Activated CD4-positive, CD25-positive, alpha-beta regulatory T cell treated with anti-CD3 and anti-CD28 coated beads, Interleukin-2, amount 50 U/mL, for 24 hours (primary cell): ENCODE data around the gene RXRB.
A peak's percentile ranks its signal among the peaks of the same experiment; 100 is the strongest.

Experiments
- ATAC-seq, 2 donors: fragments of 150-1000 bp; cut with Tn5 transposase; one replicate each; pipeline ENCODE4 v1.10.0; 2021; ENCODE audit warnings: mild to moderate bottlenecking in 1 of 2, moderate library complexity in 1 of 2

The RXRB gene

DNA sequence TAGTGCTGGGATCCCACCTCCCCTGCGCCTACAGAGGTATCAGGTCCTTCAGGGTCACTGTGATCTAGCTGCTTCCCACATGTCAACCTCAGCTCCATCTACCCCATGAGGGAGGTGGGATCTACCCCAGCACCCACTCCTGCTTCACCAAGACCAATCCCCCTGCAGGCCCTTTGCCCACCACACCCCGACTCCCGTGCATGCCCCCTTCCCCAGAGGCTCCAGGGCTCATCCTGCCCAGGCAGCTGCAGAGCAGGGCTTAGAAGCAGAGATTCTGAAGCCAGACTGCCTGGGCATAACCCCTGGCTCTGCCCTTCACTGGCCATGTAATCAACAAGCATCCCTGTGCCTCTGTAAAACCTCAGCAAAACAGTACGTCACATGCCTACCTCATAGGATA is 25.7 kb downstream of the RXRB start:
- no peak for ATAC-seq

DNA sequence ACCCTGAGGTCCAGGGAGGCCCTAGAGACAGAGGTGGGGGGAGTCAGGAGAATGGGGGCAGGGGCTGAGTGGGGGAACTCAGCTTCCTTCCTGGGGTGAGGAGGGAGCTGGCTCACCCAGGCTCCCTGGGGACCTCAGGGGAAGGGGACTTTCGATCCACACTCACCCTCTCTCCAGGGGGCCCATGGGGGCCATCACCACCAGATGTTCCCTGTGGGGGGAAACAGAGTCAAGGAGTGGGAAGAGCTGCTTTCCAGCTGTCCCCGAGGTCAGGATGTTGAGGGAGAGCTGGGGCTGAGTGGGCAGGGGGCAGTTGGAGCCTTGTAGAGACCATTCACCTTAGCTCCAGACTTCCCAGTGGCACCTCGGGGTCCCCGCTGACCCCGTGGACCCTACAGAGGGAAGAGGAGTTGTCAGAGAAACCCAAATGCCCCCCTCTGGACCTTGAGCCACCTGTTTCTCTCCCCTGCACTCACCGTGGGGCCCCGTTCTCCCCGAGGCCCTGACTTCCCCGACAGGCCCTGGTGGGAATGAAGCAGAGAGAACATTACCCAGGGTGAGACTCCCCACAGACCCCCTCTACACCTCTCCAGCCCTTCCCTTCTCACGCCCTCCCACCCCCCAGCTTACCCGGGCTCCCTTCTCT is 26.8 kb downstream of the RXRB start:
- ATAC-seq: no peak

DNA sequence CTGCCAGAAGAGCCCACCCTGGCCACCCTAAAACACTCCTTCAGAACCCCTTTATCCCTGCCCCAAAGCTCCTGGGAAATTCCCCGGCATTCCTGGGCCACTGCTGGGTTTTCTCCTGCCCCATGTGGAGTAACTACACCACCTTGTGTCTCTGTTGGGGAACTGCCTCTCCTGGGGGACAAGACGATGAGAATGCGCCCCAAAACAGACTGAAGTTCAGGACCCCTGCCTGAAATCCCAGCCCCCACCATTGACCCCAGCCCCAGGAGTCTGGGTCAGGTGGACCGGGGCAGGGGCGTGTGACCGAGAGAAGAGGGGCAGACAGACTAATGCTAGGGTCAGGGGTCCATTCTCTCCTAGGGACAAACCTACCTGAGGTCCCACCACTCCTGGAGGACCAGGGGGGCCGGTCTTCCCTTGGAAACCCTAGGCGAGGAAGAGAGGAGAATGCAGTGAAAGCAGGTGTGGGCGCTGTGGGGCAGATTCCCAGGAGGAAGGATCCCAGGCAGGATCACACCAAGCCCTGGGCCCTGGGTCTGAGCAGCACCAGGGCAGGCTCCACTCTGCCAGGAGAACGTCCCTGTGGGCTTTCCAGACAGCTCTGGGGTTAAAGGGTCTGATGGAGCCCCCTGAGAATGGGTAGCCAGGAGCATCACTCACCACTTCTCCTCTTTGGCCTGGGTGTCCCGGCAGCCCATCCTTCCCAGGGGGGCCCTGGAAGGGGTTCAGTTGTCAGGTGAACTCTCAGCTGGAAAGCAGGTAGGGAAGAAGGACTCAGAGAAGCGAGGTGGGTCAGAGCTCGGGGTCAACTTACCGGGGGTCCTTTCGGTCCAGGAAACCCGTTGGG is 27.6 kb downstream of the RXRB start:
- ATAC-seq: no peak

DNA sequence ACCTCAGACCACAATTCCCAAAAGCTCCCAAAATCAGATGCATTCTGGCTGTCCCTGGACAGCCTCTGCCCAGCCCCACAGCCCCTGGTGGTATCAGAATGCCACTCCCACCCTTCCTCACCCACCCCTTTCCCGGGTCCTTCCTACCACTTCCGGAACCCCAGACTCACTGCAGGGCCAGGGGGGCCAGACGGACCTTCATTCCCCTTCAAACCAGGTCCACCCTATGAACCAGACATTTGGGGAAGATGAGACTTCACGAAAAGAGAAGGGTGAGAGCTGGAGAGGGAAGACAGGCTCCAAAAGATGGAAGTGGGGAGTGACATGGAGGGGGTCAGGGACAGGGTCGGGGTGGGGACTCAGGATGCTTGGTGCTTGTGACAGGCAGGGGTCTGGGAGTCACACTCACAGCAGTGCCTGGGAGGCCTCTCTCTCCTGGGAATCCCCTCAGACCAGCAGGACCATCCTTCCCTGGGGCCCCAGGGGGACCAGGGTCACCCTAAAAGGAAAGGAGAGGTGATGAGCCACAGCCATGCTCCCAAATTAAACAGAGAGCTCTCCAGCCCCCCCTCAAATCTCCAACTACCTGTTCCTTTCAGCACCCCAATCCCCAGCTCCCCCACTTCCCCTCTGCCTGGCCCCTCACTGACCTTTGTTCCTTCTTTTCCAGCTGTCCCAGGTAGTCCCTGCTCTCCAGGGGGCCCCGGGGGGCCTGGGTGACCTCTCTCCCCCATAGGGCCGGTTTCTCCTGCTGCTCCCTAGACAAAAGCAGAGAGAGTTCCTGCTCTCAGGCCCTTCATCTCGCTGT is 28.4 kb downstream of the RXRB start:
- ATAC-seq: no peak

DNA sequence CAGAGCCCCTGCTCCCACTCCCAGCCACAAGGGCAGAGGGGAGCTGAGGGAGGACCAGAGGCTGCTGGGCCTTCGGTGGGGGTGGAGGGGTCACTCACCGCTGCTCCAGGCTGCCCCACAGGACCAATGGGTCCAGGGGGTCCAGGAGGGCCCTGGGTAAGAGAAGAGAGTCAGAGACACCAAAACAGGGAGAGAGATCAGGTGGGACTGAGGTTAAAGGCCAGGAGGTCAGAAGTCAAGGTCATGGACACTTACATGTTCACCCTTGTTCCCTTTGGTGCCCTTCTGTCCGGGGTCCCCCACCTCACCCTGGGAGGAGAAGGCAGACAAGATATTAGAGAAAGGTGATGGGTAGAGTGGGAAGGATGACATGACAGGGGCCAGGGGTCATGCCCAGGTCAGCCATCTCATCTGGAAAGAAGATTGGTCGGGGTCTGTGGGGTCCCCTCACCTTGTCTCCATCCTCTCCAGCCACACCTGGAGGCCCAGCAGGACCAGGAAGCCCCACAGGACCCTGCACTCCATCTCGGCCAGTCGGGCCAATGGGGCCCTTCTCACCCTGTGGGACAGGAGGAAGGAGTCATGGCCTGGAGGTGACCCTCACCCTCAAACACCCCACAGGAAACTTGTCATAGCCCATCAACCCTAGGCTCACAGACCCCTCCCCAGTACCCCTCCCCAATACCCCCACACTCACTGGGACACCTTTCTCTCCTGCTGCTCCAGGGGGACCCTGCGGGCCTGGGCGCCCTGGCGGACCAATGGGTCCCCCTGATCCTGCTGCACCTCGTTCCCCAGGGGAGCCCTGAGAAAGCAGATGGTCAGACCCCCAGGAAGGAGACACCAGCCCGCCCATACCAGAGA is 29.2 kb downstream of the RXRB start:
- ATAC-seq: no peak

DNA sequence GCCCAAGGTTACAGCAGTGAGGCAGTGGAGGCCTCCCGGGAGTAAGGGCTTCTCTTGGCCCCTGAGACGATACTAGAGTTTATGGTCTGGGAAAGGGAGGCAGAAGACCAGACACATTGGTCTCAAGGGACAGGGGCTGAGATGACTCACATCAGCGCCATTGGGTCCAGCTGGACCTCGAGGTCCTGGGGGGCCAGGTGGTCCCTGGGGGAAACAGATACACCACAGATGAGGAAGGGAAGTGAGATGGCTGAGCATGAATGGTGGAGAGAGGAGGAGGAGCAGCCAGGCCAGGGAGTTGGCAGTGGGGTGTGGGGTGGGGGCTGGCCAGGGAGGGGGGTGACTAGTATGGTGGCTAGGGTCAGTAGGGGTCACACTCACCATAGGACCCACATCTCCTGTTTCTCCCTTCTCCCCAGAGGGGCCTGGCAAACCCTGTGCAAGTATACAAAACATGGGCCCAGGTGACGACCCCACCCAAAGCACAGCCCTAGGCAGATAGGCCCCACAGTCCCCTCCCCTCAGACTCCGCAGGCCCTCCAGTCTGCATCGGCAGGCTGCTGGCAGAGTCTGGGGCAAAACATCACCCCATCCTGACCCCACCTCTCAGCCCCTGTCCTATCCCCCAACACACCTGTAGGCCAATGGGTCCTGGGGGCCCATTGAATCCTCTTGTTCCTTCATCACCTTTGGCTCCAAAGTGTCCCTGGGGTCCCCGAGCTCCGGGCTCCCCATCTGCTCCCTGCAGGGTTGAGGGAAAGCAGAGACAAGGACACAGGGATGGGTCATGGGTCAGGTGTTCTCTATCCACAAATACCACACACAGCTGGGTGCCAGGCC is 30.1 kb downstream of the RXRB start:
- no peak for ATAC-seq

DNA sequence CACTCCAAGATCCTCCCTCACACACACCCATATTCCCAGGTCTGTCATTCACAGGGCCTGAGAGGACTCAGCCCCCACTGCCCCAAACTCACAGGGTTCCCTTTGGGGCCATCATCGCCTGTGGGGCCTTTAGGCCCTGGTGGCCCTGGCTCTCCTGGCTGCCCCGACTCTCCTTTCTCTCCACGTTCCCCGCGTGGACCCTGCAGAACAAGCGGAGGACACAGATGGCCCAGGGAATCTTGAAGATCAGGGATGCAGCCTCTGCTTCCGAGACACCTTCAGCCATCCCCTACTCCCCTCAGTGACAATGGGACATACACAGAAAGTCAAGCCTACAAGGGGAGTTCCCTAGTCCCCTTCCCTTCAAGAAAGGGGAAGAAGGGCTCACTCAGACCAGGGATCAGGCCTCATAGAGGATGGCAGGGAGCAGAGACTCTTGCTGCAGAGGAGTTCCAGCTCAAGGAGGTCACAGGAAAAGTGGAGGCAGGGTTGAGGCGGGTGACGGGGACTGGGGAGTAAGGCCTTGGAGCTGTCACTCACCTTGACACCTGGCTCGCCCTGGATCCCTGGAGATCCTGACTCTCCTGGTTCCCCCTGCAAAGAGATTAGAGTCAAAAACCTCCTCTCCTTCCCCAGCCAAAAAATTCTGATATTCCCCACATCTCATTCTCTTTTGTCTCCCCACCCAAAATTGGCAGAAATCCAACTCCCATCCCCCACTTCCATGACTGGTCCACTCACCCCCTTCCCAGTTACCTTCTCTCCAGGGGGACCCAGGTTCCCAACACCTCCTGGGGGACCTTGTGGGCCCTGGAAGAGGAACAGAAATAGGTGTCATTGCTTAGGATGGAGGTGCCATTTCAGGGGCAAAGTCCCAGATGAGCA is 30.9 kb downstream of the RXRB start:
- ATAC-seq: no peak

DNA sequence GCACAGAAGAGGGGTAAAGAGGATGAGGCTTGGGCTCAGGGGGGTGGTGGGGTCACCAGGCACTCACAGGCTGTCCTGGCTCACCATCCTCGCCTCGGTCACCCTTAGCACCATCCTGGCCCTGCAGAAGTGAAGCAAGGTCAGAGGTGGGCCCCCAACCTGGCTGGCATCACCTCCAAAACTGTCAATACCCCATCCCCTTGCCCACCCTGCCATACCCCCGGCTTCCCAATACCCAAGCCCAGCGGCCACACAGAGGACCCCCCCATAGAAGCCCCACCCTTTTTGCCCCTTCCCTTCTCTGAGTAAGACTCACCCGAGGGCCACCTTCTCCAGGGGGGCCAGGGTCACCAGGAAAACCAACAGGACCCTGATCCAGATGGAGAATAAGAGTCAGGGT is 31.8 kb downstream of the RXRB start:
- ATAC-seq: no peak

DNA sequence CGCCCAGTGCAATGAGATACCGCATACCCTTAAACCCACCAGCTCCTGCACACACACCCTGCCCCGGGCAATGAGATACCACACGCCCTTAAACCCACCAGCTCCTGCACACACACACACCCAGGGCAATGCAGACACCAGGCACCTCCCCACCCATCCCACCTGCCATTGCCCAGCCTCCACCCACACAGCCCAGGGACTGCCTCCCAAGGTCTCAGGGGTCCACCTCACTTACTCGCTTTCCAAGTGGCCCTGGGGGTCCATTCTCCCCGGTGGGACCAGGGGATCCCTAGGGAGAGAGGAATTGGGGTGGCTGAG is 32.2 kb downstream of the RXRB start:
- ATAC-seq: no peak

DNA sequence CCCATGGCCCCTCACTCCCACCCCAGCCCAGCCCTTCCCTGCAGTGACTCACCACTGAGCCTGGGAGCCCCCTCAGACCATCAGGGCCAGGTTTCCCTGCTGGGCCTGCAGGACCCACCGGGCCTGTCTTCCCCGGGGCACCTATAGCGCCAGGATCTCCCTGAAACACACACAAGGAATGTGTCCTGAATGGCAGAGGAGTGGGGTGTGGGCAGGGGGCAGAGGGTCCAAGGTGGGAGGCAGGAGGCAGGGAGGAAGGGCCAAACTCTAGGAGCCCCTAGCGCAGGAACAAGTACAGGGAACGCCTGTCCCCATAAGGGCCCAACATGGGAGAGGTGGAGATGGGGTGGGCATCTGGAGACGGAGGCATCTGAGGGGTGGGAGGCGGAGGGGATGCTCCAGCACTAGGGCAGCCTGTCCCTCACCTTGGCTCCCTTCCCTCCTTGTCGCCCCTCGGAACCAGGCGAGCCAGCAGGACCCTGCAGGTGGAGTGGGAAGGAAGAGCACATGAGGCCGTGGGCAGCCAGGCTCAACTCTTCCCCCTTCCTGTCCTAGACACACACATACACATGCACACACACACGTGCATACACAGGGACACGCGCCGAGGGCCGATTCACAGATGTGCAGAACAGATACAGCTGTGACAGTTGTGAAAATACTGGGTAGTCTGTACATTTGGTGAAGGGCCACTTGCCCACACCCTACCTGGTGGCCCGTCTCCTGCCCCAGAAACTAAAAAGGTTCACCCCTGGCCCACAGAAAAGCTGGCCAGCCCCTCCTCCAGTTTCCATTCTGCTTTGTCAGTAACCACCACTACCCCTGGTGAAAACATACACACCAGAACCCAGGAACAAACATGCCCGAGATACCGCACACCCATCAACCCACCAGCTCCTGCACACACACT is 32.8 kb downstream of the RXRB start:
- ATAC-seq: no peak

DNA sequence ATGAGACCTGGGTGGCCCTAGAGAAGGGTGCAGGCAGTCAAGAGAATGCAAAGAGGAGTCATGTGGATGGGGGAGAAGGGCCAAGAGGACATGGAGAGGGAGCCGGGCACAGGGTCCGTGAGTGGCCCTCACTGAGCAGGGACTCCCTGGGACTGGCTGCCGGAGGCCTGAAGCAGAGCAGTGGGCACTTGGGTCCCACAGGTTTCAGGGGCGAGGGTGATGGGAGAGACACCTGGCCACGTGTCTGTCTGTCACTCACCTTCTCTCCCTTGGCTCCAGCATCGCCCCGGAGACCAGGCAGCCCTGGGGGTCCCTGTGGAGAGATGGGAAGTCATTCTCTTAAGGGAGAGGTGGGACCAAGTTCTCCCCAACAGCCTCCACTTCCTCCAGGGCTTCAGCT is 33.7 kb downstream of the RXRB start:
- ATAC-seq: no peak

DNA sequence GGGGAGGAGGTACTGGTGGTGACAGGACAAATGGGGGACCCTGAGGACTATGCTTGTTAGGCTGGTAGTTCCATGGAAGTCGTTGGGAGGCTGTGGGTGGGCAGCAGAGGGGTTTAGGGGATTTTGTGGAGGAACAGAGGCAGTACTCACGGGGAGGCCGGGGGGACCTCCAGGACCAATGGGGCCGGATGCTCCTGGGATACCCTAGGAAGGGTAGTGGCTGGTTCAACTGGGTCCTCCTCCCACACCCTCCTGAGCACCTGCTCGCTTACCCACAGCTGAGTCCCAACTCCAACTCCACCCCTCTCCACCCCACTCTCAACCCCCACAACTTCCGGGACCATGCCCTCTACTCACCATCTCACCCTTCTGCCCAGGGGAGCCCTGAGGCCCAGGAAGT is 34.1 kb downstream of the RXRB start:
- ATAC-seq: no peak

DNA sequence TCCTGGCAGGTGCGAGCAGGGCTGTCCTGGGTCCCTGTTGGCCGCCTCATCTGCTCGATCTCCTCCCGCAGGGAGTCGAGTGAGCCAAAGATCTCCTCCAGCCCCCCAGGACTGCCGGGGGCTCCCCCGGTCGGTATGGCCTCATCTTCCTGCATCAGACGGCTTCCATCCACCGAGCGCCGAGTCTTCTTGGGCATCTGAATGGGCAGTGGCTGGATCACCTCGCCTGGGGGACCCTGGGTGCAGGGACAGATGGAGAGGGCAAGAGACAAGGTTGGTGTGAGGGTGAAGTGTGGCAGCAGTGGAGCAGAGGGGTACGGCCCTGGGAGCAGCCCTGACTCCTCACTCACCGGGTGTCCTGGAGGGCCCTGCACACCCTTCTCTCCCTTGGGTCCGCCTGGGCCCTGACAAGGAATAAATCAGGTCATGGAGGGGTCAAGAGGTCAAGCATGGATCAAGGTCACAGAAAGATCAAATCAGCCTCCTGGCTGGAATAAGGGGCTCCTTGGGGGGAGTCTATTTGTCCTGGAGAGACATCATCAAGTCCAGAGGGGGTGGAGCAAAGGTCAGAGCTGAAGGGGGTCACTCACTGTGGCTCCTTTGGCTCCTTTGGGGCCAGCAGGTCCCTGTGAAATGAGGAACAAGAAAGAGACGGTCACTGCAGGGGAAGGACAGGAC is 34.7 kb downstream of the RXRB start:
- no peak for ATAC-seq

DNA sequence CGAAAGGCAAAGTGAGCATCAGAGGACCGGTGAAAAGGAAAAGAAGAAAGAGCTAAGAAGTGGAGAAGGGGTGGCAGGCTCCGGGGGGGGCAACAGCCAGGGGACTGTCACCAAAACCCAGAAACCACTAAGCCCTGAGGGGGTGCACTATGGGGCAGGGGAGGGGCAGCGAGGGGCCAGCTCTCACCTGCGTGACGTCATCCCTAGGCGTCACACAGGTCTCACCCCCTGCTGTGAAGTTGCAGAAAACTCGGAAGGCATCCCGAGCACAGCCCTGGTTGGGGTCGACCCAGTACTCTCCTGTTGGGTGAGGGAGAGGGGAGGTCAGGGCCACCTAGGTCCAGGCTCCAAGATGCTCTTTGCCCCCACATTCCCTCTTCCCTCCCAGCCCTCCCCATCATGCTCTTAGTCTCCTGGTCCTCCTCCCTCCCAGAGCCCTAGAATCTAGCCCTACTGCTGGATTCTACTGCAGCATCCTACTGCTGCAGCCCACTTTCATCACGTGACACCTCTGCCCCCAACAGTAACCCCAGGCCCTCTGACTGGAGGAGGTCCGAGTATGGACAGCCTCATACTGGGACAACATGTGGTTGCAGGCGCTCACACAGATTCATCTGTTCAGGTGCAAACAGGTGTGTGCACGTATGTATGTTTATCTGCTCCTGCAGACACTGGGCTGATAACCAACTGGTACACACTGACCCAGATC is 35.6 kb downstream of the RXRB start:
- no peak for ATAC-seq

DNA sequence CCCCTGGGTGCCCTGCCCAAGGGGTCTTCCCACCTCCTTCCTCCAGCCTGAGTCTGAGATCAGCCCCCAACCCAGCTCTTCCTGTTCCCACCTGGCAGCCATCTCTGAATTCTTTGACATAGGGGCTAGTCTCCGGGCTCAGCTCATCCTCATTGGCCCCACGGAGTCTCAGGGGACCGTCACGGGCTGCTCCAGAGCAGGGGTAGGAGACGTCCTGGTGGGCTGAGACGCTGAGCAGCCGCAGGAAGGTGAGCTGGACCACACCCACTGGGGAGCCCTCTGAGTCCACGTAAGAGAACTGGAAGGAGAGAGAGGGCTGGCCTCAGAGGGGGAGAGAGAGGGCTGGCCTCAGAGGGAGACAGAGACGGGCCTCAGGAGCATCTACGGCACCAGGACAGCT is 36.3 kb downstream of the RXRB start:
- no peak for ATAC-seq

DNA sequence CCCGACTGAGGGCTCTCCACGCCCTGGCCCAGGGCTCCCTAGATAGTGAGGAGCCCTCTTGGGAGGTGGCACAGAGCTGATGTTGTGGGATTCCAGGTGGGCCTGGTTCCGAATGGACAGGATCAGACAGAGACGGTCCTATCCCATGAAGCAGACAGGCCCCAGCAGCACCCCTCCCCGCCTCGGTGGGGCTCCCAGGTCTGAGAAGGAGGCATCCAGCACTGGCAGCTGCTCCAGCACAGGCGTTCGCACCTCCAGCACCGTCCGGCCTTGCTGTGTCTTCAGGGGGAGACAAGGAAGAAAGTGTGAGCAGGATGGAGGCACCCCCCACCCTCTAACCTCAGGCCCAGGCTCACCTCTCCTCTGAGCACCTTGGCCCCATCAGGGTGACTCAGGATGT is 36.9 kb downstream of the RXRB start:
- ATAC-seq: no peak

DNA sequence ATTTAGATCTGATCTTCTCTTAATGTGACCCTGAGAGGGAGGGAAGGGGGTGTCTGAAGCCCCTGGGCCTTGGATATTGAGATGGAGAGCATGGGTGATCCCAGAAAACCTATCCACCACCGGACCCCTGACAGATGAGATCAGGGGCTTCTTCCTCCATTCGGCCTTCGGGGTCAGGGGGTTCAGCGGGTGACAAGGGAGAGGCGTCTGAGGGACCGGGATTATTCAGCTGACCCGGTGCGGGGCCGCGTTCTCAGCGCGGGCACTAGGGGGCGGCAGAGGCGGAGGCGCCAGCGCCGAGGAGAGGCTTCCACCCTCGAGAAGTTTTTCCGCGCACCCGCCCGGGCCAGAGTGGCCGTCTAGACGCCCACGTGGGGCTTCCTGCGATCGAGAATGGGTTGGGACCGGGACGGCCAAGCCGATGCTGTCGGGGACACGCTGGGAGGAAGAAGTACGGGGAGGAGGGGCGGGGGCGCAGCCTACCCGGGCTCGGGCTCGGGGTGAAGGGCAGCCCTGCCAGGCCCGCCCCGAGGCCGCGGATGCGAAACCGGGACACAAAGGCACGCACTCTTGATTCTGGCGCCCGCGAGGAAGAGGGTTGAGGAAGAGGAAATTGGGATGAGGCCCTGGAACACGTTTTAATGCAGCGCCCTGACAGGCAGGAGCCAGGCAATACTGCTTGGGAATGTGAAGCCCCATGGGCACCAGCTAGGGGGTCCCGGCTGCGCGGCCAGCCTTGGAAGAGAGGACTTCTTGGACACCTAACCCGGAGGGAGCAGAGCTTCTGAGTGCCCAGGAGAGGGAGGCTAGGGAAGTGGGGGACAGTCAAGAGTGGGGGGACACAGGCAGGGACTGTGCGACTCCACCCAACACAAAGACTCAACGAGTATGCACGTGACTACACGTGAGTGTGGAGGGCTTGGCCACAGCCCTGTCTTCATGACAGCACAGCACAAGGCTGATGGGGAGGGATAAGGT is 38.8 kb downstream of the RXRB start:
- peak; percentile 92 to 95 for ATAC-seq
